Measurements from ENCODE around the gene FCN2.
"Not testable (repeated sequence)": the region's sequence is repeated elsewhere in the genome, so short reads cannot be mapped to it uniquely, and the experiment has no call there.

The FCN2 gene

GRCh38 chr9:134848504-134848903 is 32.1 kb upstream of the FCN2 start:
- Histone ChIP-seq H3K4me3 (ENCODE audit: low read length) (no peak overlapping the region), H3K36me3 (ENCODE audit: insufficient read depth, low read length) (no peaks in the 10 kb centered on the region), H3K9ac (ENCODE audit: low read depth, low read length) (no peak overlapping the region), H3K27ac (ENCODE audit: low read depth, low read length) (no peak overlapping the region), H3K27me3 (ENCODE audit: insufficient read depth, low read length) (no peaks in the 10 kb centered on the region), H3K9me3 (ENCODE audit: insufficient read depth, low read depth, low read length) (peaks cover 21% of the 10 kb centered on the region), H3K4me1 (ENCODE audit: insufficient read depth, low read length) (no peaks in the 10 kb centered on the region)
- 92% methylated on average over 6 of the region's 10 CpGs for WGBS

- no peak overlapping the region for H3K27ac ChIP-seq (ENCODE audit: low read depth, low read length)
- peaks cover 21% of the 10 kb centered on the region for H3K9me3 ChIP-seq (ENCODE audit: insufficient read depth, low read depth, low read length)
- 91% methylated on average over 9 of the region's 9 CpGs for WGBS
- H3K36me3 ChIP-seq (ENCODE audit: insufficient read depth, low read length), result no peaks in the 10 kb centered on the region
- H3K4me3 ChIP-seq (ENCODE audit: low read length), result no peak overlapping the region
- no peaks in the 10 kb centered on the region for H3K4me1 ChIP-seq (ENCODE audit: insufficient read depth, low read length)
- no peaks in the 10 kb centered on the region for H3K27me3 ChIP-seq (ENCODE audit: insufficient read depth, low read length)
- H3K9ac ChIP-seq (ENCODE audit: low read depth, low read length), result no peak overlapping the region
These were observed 30.0 kb upstream of the FCN2 start for GRCh38 chr9:134850611-134851010.

DNA sequence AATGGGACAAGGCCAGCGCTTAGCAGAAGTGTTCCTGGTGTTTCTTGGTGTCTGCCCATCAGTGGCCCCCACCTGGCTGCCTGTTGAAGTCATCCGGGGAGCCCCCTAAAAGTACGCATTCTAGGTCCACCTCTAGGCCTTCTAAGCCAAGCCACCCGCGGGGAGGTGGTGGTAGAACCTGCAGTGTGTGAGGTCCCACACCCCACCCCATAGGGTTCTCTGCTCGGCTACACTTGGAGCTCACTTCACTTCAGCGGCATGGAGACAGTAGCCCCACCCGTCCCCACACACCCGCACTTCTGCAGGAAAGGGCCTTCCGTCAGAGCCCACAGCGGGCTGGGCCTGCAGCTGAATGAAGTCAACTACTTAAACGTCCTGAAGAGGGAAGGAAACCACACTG is 29.6 kb upstream of the FCN2 start:
- no peak overlapping the region for H3K4me3 ChIP-seq (ENCODE audit: low read length)
- no peak overlapping the region for H3K27ac ChIP-seq (ENCODE audit: low read depth, low read length)
- 97% methylated on average over 12 of the region's 12 CpGs for WGBS
- H3K27me3 ChIP-seq (ENCODE audit: insufficient read depth, low read length), result no peaks in the 10 kb centered on the region
- H3K9ac ChIP-seq (ENCODE audit: low read depth, low read length), result no peak overlapping the region
- H3K9me3 ChIP-seq (ENCODE audit: insufficient read depth, low read depth, low read length), result peaks cover 21% of the 10 kb centered on the region
- no peaks in the 10 kb centered on the region for H3K4me1 ChIP-seq (ENCODE audit: insufficient read depth, low read length)
- no peaks in the 10 kb centered on the region for H3K36me3 ChIP-seq (ENCODE audit: insufficient read depth, low read length)

DNA sequence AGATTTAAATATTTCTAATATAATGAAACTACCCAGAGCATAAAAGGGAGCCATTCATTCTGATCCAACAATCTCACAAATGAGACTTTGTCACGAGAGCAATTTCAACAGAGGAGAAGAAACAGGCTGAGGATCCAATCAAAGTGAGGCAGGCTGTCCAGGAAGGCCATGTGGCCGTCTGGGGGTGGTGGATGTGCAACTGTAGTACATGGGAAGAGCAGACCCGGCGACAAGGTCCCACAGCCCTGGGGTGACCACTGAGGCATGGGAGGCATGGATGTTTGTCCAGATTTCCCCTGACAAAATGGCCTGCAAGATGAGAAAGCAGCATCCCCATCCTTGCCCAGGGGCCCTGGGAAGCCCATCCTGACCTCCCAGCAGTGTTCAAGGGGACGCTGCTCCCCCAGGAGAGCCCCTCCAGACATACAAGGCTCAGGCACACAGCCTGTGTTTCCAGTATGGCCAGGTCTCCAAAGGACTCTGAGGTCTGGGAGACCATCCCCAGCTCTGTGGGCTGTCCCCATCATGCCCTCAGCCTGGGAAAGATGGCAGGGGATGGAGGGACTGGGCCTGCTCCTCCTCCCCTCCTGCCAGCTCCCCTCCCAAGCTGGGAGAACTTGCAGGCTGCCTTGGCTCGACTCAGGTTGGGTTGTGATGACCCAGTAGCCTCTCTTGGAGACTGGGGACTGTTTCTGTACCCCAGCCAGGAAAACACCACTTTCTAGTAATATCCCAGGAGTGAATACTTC is 27.5 kb upstream of the FCN2 start:
- H3K36me3 ChIP-seq (ENCODE audit: insufficient read depth, low read length), result no peaks in the 10 kb centered on the region
- H3K9ac ChIP-seq (ENCODE audit: low read depth, low read length), result no peak overlapping the region
- no peak overlapping the region for H3K27ac ChIP-seq (ENCODE audit: low read depth, low read length)
- H3K9me3 ChIP-seq (ENCODE audit: insufficient read depth, low read depth, low read length), result peaks cover 21% of the 10 kb centered on the region
- H3K4me1 ChIP-seq (ENCODE audit: insufficient read depth, low read length), result no peaks in the 10 kb centered on the region
- no peaks in the 10 kb centered on the region for H3K27me3 ChIP-seq (ENCODE audit: insufficient read depth, low read length)
- WGBS, result 88% methylated on average over 6 of the region's 6 CpGs
- no peak overlapping the region for H3K4me3 ChIP-seq (ENCODE audit: low read length)

DNA sequence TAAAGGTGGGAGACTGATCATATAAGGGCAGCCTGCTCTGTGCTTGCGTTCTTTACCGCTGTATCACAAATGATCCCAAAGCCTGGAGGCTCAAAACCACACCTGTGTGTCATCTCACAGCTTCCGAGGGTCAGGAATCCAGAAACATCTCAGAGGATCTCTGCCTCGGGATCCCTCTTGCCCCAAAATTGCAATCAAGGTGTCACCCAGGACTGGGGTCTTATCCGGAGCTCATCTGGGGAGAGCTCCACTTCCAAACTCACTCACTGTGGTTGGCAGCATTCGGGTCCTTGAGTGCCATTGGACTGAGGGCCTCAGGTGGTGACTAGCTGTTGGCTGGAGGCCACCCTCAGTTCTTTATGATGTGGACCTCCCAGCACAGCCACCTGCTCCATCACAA is 26.7 kb upstream of the FCN2 start:
- Histone ChIP-seq H3K9me3 (ENCODE audit: insufficient read depth, low read depth, low read length) (peaks cover 21% of the 10 kb centered on the region), H3K9ac (ENCODE audit: low read depth, low read length) (no peak overlapping the region), H3K4me3 (ENCODE audit: low read length) (no peak overlapping the region), H3K27ac (ENCODE audit: low read depth, low read length) (no peak overlapping the region), H3K27me3 (ENCODE audit: insufficient read depth, low read length) (no peaks in the 10 kb centered on the region), H3K36me3 (ENCODE audit: insufficient read depth, low read length) (no peaks in the 10 kb centered on the region), H3K4me1 (ENCODE audit: insufficient read depth, low read length) (no peaks in the 10 kb centered on the region)
- 79% methylated on average over 6 of the region's 6 CpGs for WGBS

DNA sequence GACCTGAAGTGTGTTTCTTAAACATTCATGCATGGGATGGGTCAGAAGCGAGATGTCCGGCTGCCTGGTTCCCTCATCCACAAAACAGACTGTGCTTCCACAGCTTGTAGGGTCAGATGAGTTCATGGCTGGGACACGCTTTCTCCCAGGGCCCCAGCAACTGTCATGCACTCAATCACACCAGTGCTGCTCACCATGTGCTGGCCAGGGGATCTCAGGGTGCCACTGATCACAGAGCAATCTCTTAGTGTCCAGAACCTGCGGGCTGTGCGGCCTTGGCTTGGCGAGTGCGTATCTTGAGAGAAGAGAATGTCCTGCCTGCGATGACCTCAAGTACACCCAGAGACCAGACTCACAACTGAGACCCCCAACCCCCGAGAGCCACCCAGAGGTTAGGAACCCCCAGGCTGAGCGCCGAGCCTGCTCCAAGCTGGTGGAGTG is 26.0 kb upstream of the FCN2 start:
- 90% methylated on average over 11 of the region's 11 CpGs for WGBS
- Histone ChIP-seq H3K9ac (ENCODE audit: low read depth, low read length) (no peak overlapping the region), H3K27ac (ENCODE audit: low read depth, low read length) (no peak overlapping the region), H3K27me3 (ENCODE audit: insufficient read depth, low read length) (no peaks in the 10 kb centered on the region), H3K36me3 (ENCODE audit: insufficient read depth, low read length) (no peaks in the 10 kb centered on the region), H3K4me1 (ENCODE audit: insufficient read depth, low read length) (no peaks in the 10 kb centered on the region), H3K9me3 (ENCODE audit: insufficient read depth, low read depth, low read length) (peaks cover 18% of the 10 kb centered on the region), H3K4me3 (ENCODE audit: low read length) (no peak overlapping the region)

DNA sequence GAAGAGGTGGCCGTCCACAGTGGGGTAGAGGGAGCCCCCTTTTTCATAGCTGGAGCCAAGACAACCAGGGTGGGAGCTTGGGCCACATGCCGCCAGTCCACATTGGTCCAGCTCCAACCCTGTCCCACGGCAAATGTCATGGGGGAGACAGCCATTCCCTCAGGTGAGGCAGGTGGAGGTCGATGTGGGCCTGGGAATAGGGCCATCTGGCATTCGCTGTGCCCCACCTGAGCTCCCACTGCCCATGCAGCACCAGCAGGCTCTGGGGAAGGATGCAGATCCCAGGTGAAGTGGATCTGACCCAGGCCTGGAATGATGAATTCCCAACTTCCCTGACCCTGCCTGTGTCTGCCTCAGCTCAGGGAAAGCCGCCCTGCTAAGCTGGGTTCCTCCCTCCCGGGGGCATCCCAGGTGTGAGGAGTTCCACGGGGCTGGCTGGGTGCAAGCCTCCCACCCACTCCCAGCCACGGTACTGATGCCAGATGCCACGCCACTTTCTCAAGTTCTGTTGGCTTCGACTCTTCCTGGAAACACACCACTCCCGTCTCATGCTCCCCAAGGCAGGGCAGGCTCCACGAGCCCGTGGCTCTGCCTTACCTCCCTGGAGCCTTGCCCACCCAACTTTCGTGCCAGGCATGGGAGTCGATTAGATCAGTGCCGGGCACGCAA is 25.2 kb upstream of the FCN2 start:
- Histone ChIP-seq H3K36me3 (ENCODE audit: insufficient read depth, low read length) (no peaks in the 10 kb centered on the region), H3K27me3 (ENCODE audit: insufficient read depth, low read length) (no peaks in the 10 kb centered on the region), H3K9me3 (ENCODE audit: insufficient read depth, low read depth, low read length) (peaks cover 13% of the 10 kb centered on the region; the same call in 1 of the 2 replicates), H3K4me1 (ENCODE audit: insufficient read depth, low read length) (no peaks in the 10 kb centered on the region), H3K4me3 (ENCODE audit: low read length) (no peak overlapping the region), H3K27ac (ENCODE audit: low read depth, low read length) (no peak overlapping the region), H3K9ac (ENCODE audit: low read depth, low read length) (no peak overlapping the region)
- 91% methylated on average over 18 of the region's 18 CpGs for WGBS

DNA sequence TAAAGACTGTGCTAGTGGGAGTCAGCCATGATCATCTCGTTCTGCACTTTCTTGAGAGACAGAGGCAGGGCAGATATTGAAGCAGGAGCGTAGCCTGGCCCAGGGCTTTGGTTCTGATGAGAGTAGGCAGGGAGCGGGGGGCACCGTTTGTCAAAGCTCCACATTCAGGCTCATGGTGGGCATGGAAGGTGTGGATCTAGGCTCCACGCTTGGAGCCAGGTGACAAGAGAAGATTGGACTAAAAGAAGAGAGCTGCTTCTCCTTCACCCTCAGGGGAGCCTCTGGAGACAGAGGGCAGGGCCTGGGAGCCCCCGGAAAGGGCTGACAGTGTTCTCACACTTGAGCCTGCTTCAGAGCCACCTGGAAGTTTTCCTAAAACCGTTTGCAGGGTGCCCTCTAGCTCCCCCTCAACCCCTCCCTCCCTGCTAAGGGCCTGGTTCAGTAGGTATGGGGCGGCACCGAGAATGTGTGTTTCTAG is 24.7 kb upstream of the FCN2 start:
- Histone ChIP-seq H3K27me3 (ENCODE audit: insufficient read depth, low read length) (no peaks in the 10 kb centered on the region), H3K27ac (ENCODE audit: low read depth, low read length) (no peak overlapping the region), H3K9ac (ENCODE audit: low read depth, low read length) (no peak overlapping the region), H3K4me3 (ENCODE audit: low read length) (no peak overlapping the region), H3K4me1 (ENCODE audit: insufficient read depth, low read length) (no peaks in the 10 kb centered on the region), H3K36me3 (ENCODE audit: insufficient read depth, low read length) (no peaks in the 10 kb centered on the region), H3K9me3 (ENCODE audit: insufficient read depth, low read depth, low read length) (peaks cover 7% of the 10 kb centered on the region; the same call in 1 of the 2 replicates)
- WGBS, result 87% methylated on average over 7 of the region's 9 CpGs

DNA sequence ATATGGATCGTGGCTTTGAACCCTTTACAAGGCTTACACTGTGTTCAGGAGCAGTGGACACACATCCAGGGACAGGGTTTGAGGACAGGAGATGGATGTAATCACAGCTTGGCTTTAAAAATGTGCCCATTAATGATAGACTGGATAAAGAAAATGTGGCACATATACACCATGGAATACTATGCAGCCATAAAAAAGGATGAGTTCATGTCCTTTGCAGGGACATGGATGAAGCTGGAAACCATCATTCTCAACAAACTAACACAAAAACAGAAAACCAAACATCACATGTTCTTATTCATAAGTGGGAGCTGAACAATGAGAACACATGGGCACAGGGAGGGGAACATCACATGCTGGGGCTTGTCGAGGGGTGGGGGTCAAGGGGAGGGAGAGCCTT is 23.2 kb upstream of the FCN2 start:
- H3K36me3 ChIP-seq (ENCODE audit: insufficient read depth, low read length); H3K9ac ChIP-seq (ENCODE audit: low read depth, low read length); H3K27ac ChIP-seq (ENCODE audit: low read depth, low read length); H3K4me3 ChIP-seq (ENCODE audit: low read length); H3K4me1 ChIP-seq (ENCODE audit: insufficient read depth, low read length); H3K9me3 ChIP-seq (ENCODE audit: insufficient read depth, low read depth, low read length); H3K27me3 ChIP-seq (ENCODE audit: insufficient read depth, low read length): not testable (repeated sequence)
- WGBS, result 93% methylated on average over 2 of the region's 2 CpGs

GRCh38 chr9:134858051-134858841 is 22.4 kb upstream of the FCN2 start:
- Histone ChIP-seq H3K36me3 (ENCODE audit: insufficient read depth, low read length) (no peaks in the 10 kb centered on the region), H3K27ac (ENCODE audit: low read depth, low read length) (no peak overlapping the region), H3K27me3 (ENCODE audit: insufficient read depth, low read length) (no peaks in the 10 kb centered on the region), H3K9me3 (ENCODE audit: insufficient read depth, low read depth, low read length) (no peaks in the 10 kb centered on the region), H3K4me1 (ENCODE audit: insufficient read depth, low read length) (no peaks in the 10 kb centered on the region), H3K4me3 (ENCODE audit: low read length) (no peak overlapping the region), H3K9ac (ENCODE audit: low read depth, low read length) (no peak overlapping the region)
- WGBS, result 84% methylated on average over 11 of the region's 11 CpGs

GRCh38 chr9:134860510-134860909 is 20.1 kb upstream of the FCN2 start:
- Histone ChIP-seq H3K4me1 (ENCODE audit: insufficient read depth, low read length) (no peaks in the 10 kb centered on the region), H3K9ac (ENCODE audit: low read depth, low read length) (no peak overlapping the region), H3K36me3 (ENCODE audit: insufficient read depth, low read length) (no peaks in the 10 kb centered on the region), H3K4me3 (ENCODE audit: low read length) (no peak overlapping the region), H3K9me3 (ENCODE audit: insufficient read depth, low read depth, low read length) (no peaks in the 10 kb centered on the region), H3K27me3 (ENCODE audit: insufficient read depth, low read length) (no peaks in the 10 kb centered on the region), H3K27ac (ENCODE audit: low read depth, low read length) (no peak overlapping the region)
- WGBS, result 95% methylated on average over 13 of the region's 13 CpGs

Data from HUES64 (cell line).